A549 (cell line): Measurements from ENCODE around the gene AKAP10. TPM values are rescaled to one million over a fixed set of nuclear protein-coding genes. Genes with fewer than 3 reads are reported as not detected.
"Not testable (repeated sequence)": the region's sequence is repeated elsewhere in the genome, so short reads cannot be mapped to it uniquely, and the experiment has no call there.

Experiments used
- ATAC-seq, 2 experiments: fragments of 200-7000 bp in 1 of 2; fragments of >200 bp in 1 of 2; cut with Nextera tagmentation in 1 of 2; cut with Tn5 transposase in 1 of 2; 3 replicates each; pipeline versions ENCODE4 v1.8.0 to v1.9.1; 2018 to 2020; ENCODE audit warnings: mild to moderate bottlenecking in 1 of 2, moderate library complexity in 1 of 2
- CTCF ChIA-PET: fragments of 300-600 bp; sonication (Branson Sonifier 250); formaldehyde crosslinking; extraction: SDS; loops from one replicate; lab custom pipeline; 2021; ENCODE audit warnings: antibody characterized with exemption, inconsistent platforms; lab: Yijun Ruan, JAX
- POLR2A ChIA-PET: fragments of 350-600 bp; formaldehyde crosslinking; extraction: SDS; loops from one replicate; lab custom pipeline; 2021; ENCODE audit warnings: antibody characterized with exemption, inconsistent platforms; lab: Yijun Ruan, JAX
- DNase-seq, 2 experiments: peaks; one replicate each; pipeline versions ENCODE4 v3.0.0 to v3.0.0-alpha.2; 2011 to 2016; ENCODE audit warnings: low read depth in 1 of 2, low spot score in 1 of 2
- FAIRE-seq: peaks from 2 replicates; lab custom pipeline; 2011; peaks lifted over from hg19 to GRCh38; lab: Jason Lieb, UNC
- H3K27ac ChIP-seq, 2 experiments: fragments of >200 bp; sonication (Bioruptor Twin); formaldehyde crosslinking; 3 replicates each; pipeline ENCODE4 v1.5.1; 2016 to 2017
- H3K4me1 ChIP-seq: fragments of >200 bp; sonication (Bioruptor Twin); formaldehyde crosslinking; 3 replicates; pipeline ENCODE4 v1.6.1; 2016
- H3K4me2 ChIP-seq: fragments of >200 bp; sonication (Bioruptor Twin); formaldehyde crosslinking; 3 replicates; pipeline ENCODE4 v1.6.1; 2016
- H3K4me3 ChIP-seq: fragments of >200 bp; sonication (Bioruptor Twin); formaldehyde crosslinking; 3 replicates; pipeline ENCODE4 v1.5.1; 2016
- H3K9me3 ChIP-seq: fragments of >200 bp; sonication (Bioruptor Twin); formaldehyde crosslinking; 3 replicates; pipeline ENCODE4 v1.6.1; 2016
- ATOH8 ChIP-seq: fragments of 250-450 bp; sonication (Bioruptor Pico); IDR thresholded peaks from 2 replicates; pipeline ENCODE4 v1.5.0; 2020; ENCODE audit warnings: low read depth, mild to moderate bottlenecking, moderate library complexity
- CEBPB ChIP-seq, 2 experiments: fragments of >200 bp in 1 of 2; sonication (Bioruptor Twin) in 1 of 2; formaldehyde crosslinking in 1 of 2; IDR thresholded peaks; 2 replicates each; pipeline ENCODE4 v1.6.1; 2012 to 2016
- CTCF ChIP-seq: fragments of >200 bp; sonication (Bioruptor Twin); formaldehyde crosslinking; IDR thresholded peaks from 3 replicates; pipeline ENCODE4 v1.5.1; 2016
- EHF ChIP-seq: fragments of 250-450 bp; sonication (Bioruptor Pico); IDR thresholded peaks from 2 replicates; pipeline ENCODE4 v1.5.0; 2020; ENCODE audit warnings: mild to moderate bottlenecking
- EP300 ChIP-seq, 2 experiments: fragments of >200 bp; sonication (Bioruptor Twin); formaldehyde crosslinking; IDR thresholded peaks; 2 replicates in 1 of 2; 3 replicates in 1 of 2; pipeline ENCODE4 v1.6.1; 2016 to 2017
- ESRRA ChIP-seq: fragments of 150-350 bp; IDR thresholded peaks from 2 replicates; pipeline ENCODE4 v1.6.1; 2014; ENCODE audit warnings: mild to moderate bottlenecking, low read length, borderline replicate concordance
- FOSL2 ChIP-seq, 2 experiments: fragments of 450-650 bp in 1 of 2; fragments of >200 bp in 1 of 2; sonication (Bioruptor Twin) in 1 of 2; formaldehyde crosslinking; IDR thresholded peaks; 2 replicates each; pipeline versions ENCODE4 v1.5.0 to v1.6.1; 2016 to 2020; ENCODE audit warnings: mild to moderate bottlenecking in 1 of 2, moderate library complexity in 1 of 2
- FOXS1 ChIP-seq: fragments of 250-450 bp; sonication (Bioruptor Pico); IDR thresholded peaks from 2 replicates; pipeline ENCODE4 v1.5.0; 2020; ENCODE audit warnings: mild to moderate bottlenecking, moderate library complexity
- GATA3 ChIP-seq: IDR thresholded peaks from 2 replicates; pipeline ENCODE4 v1.6.1; 2012; ENCODE audit warnings: borderline replicate concordance
- HMGXB4 ChIP-seq: fragments of 250-450 bp; sonication (Bioruptor Pico); IDR thresholded peaks from 2 replicates; pipeline ENCODE4 v1.5.0; 2021; ENCODE audit warnings: mild to moderate bottlenecking, moderate library complexity, borderline replicate concordance
- HOXB5 ChIP-seq: fragments of 250-450 bp; sonication (Bioruptor Pico); IDR thresholded peaks from 2 replicates; pipeline ENCODE4 v1.5.0; 2020; ENCODE audit warnings: mild to moderate bottlenecking, moderate library complexity
- JUNB ChIP-seq: fragments of >200 bp; sonication (Bioruptor Twin); formaldehyde crosslinking; IDR thresholded peaks from 2 replicates; pipeline ENCODE4 v1.6.1; 2016
- KDM1A ChIP-seq: fragments of 200-600 bp; sonication (generic); IDR thresholded peaks from 2 replicates; pipeline ENCODE4 v1.6.1; 2016; ENCODE audit warnings: low read depth, mild to moderate bottlenecking
- MAFK ChIP-seq: fragments of 450-650 bp; IDR thresholded peaks from 2 replicates; pipeline ENCODE4 v1.6.1; 2014; ENCODE audit not compliant: partially characterized antibody
- MAX ChIP-seq: IDR thresholded peaks from 2 replicates; pipeline ENCODE4 v1.6.1; 2012
- MAZ ChIP-seq: fragments of 150-350 bp; IDR thresholded peaks from 2 replicates; pipeline ENCODE4 v1.6.1; 2014; ENCODE audit warnings: antibody characterized with exemption, low read depth, low read length, borderline replicate concordance
- NR3C1 ChIP-seq: fragments of >200 bp; sonication (Bioruptor Twin); formaldehyde crosslinking; IDR thresholded peaks from 3 replicates; pipeline ENCODE4 v1.6.1; 2017
- PBX3 ChIP-seq: IDR thresholded peaks from 2 replicates; pipeline ENCODE4 v1.6.1; 2012
- POLR2A ChIP-seq: IDR thresholded peaks from 2 replicates; pipeline ENCODE4 v1.6.1; 2012; ENCODE audit warnings: mild to moderate bottlenecking, low read length
- RAD21 ChIP-seq, 2 experiments: fragments of >200 bp in 1 of 2; sonication (Bioruptor Twin) in 1 of 2; formaldehyde crosslinking in 1 of 2; IDR thresholded peaks in 1 of 2; conservative IDR thresholded peaks in 1 of 2; 2 replicates in 1 of 2; 3 replicates in 1 of 2; pipeline ENCODE4 v1.6.1; 2012 to 2018; ENCODE audit warnings: inconsistent platforms in 1 of 2
- RARB ChIP-seq: fragments of 250-450 bp; sonication (Bioruptor Pico); IDR thresholded peaks from 2 replicates; pipeline ENCODE4 v1.8.0; 2021; ENCODE audit warnings: mild to moderate bottlenecking, moderate library complexity
- RFX5 ChIP-seq: fragments of 450-650 bp; IDR thresholded peaks from 2 replicates; pipeline ENCODE4 v1.7.1; 2014; ENCODE audit warnings: antibody characterized with exemption, mild to moderate bottlenecking, moderate library complexity
- RNF2 ChIP-seq: fragments of 200-600 bp; sonication (generic); IDR thresholded peaks from 2 replicates; pipeline ENCODE4 v1.6.1; 2016; ENCODE audit warnings: low read depth, mild to moderate bottlenecking, antibody characterized with exemption, moderate library complexity, borderline replicate concordance
- SMC3 ChIP-seq: fragments of >200 bp; sonication (Bioruptor Twin); formaldehyde crosslinking; IDR thresholded peaks from 3 replicates; pipeline ENCODE4 v1.6.1; 2018; ENCODE audit warnings: inconsistent platforms
- TFCP2L1 ChIP-seq: fragments of 250-450 bp; sonication (Bioruptor Pico); IDR thresholded peaks from 2 replicates; pipeline ENCODE4 v1.5.0; 2021; ENCODE audit warnings: mild to moderate bottlenecking
- USF2 ChIP-seq: fragments of 450-650 bp; IDR thresholded peaks from 2 replicates; pipeline ENCODE4 v1.6.1; 2014; ENCODE audit warnings: antibody characterized with exemption
- ZFP36 ChIP-seq: fragments of 450-650 bp; IDR thresholded peaks from 2 replicates; pipeline ENCODE4 v1.6.1; 2014; ENCODE audit warnings: borderline replicate concordance; ENCODE audit not compliant: partially characterized antibody
- WGBS: methylation state at CpG from one replicate; pipeline ENCODE4 v1.1.6; 2017; ENCODE audit errors: missing lambda C conversion rate; 5-methylcytosine and 5-hydroxymethylcytosine counted together
- polyA plus RNA-seq, 4 experiments: library from polyadenylated mRNA; depleted of rRNA in 3 of 4; stranded (reverse); fragments of >200 nt; fragmentation: RNase III in 1 of 4; extraction: RNeasy Plus Mini Kit Qiagen cat#74134 plus additional on column Dnase treatment in 1 of 4; gene quantifications; 2 replicates in 3 of 4; 3 replicates in 1 of 4; pipeline ENCODE4 v1.2.3, GENCODE V29; 2011 to 2017

The AKAP10 gene
- polyA plus RNA-seq, 2 of the 4 experiments (the other 2 are of a cell fraction): 22.0 to 51.1 TPM

- H3K27ac ChIP-seq, H3K9me3 ChIP-seq, H3K4me2 ChIP-seq, CTCF ChIA-PET, FAIRE-seq, DNase-seq, H3K4me3 ChIP-seq, ATAC-seq, POLR2A ChIA-PET: not testable (repeated sequence)
- TF ChIP-seq MAFK: peak; percentile 68
- WGBS: 91% methylated on average over 2 of the region's 2 CpGs
- H3K4me1 ChIP-seq: peaks cover 40% of the 10 kb centered on the region
Measured at GRCh38 chr17:19962954-19963353, 14.7 kb downstream of the AKAP10 start.

GRCh38 chr17:19958023-19958422, 19.6 kb downstream of the AKAP10 start:
- H3K4me1 ChIP-seq: peaks cover 46% of the 10 kb centered on the region
- H3K27ac ChIP-seq: peak overlapping the region; percentile 31 to 82; a peak in 5 of 6 replicates
- H3K9me3 ChIP-seq: peaks cover 5% of the 10 kb centered on the region; the same call in 1 of the 3 replicates
- CTCF ChIA-PET: interaction anchor here (1.6 kb wide), 1 partner anchor 13 kb away, joined by 3 read pairs; no protein-coding TSS in a partner anchor
- POLR2A ChIA-PET: no interaction called here
- 7% methylated on average over 5 of the region's 5 CpGs for WGBS
- DNase-seq (peak; percentile 76 to 89), ATAC-seq (peak; percentile 98), FAIRE-seq (peak; percentile 100)
- H3K4me2 ChIP-seq: peak overlapping the region; percentile 65
- TF ChIP-seq RAD21 (conservative IDR thresholded peaks at IDR 0.05 in 1 of 2, IDR thresholded peaks at IDR 0.05 in 1 of 2) (no peak), MAX (no peak), RNF2 (no peak), KDM1A (no peak), EHF (no peak), PBX3 (no peak), USF2 (no peak), RFX5 (no peak), CTCF (no peak), ESRRA (no peak), FOSL2 (IDR thresholded peaks at IDR 0.05) (peak; percentile 79), FOSL2 (CRISPR knock-in tag; IDR thresholded peaks at IDR 0.05) (peak; percentile 93), POLR2A (no peak), GATA3 (peak; percentile 81; the same call in 1 of the 2 replicates), FOXS1 (no peak), ZFP36 (no peak), JUNB (peak; percentile 44; the same call in 1 of the 2 replicates)
- H3K4me3 ChIP-seq: no peak overlapping the region

DNA sequence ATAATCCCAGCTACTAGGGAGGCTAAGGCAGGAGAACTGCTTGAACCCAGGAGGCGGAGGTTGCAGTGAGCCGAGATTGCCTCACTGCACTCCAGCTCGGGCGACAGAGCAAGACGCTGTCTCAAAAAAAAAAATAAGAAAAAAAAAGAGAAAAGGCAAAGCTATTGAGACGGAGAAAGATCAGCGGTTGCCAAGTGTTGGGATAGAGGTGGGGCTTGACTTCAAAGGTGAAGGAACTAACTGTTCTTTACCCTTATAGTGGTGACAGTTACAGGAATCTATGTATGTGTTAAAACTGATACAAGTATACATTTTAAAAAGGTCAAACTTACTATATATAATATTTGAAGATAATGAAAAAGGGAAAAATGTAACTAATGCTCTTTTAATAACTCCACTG, 22.5 kb downstream of the AKAP10 start:
- TF ChIP-seq SMC3: no peak
- no peak for TF ChIP-seq RAD21 (conservative IDR thresholded peaks at IDR 0.05 in 1 of 2, IDR thresholded peaks at IDR 0.05 in 1 of 2)
- no peak for TF ChIP-seq NR3C1
- TF ChIP-seq MAFK: no peak
- TF ChIP-seq EHF: no peak
- no peak for TF ChIP-seq TFCP2L1 (CRISPR knock-in tag)
- TF ChIP-seq EP300 (IDR thresholded peaks at IDR 0.05): no peak
- TF ChIP-seq HOXB5: no peak
- TF ChIP-seq CEBPB (IDR thresholded peaks at IDR 0.05): no peak
- no peak for TF ChIP-seq ATOH8 (CRISPR knock-in tag)
- no peak for TF ChIP-seq RARB
- no peak for TF ChIP-seq HMGXB4 (CRISPR knock-in tag)
- TF ChIP-seq MAZ: no peak
- TF ChIP-seq ESRRA: no peak
- TF ChIP-seq, all 56 proteins: peak for 0
- CTCF ChIA-PET: interaction anchor here (0.6 kb wide), 1 partner anchor 575 kb away, joined by 3 read pairs; no protein-coding TSS in a partner anchor
- no peak for FAIRE-seq
- peaks cover 5% of the 10 kb centered on the region; the same call in 1 of the 3 replicates for H3K9me3 ChIP-seq
- ATAC-seq: no peak
- WGBS: 93% methylated on average over 7 of the region's 7 CpGs
- no peak overlapping the region for H3K4me3 ChIP-seq
- DNase-seq: no peak
- POLR2A ChIA-PET: no interaction called here
- H3K4me2 ChIP-seq: no peak overlapping the region
- H3K27ac ChIP-seq: no peak overlapping the region; a peak in 1 of 6 replicates
- H3K4me1 ChIP-seq: peaks cover 61% of the 10 kb centered on the region
